Peyer's patch (tissue), 4 donors: Measurements from ENCODE around the gene ZSCAN25. TPM values are rescaled to one million over a fixed set of nuclear protein-coding genes. Genes with fewer than 3 reads are reported as not detected.
"Not testable (repeated sequence)": the region's sequence is repeated elsewhere in the genome, so short reads cannot be mapped to it uniquely, and the experiment has no call there.

Source experiments
- DNase-seq, 3 donors: peaks; one replicate each; pipeline ENCODE4 v3.0.0-alpha.2; 2017 to 2019
- H3K27ac ChIP-seq, 4 donors: fragments of 200-600 bp; sonication (generic); one replicate each; pipeline ENCODE4 v1.5.1; 2016 to 2019
- H3K27me3 ChIP-seq, 2 donors: fragments of 200-600 bp; sonication (generic); one replicate each; pipeline ENCODE4 v1.5.1; 2019
- H3K36me3 ChIP-seq, 3 donors: fragments of 200-600 bp; sonication (generic); one replicate each; pipeline ENCODE4 v1.5.1; 2016 to 2019
- H3K4me1 ChIP-seq, 4 donors: fragments of 200-600 bp; sonication (generic); one replicate each; pipeline ENCODE4 v1.5.1; 2016 to 2019
- H3K4me3 ChIP-seq, 4 donors: fragments of 200-600 bp; sonication (generic); 1 replicate in 3 of 4; 2 replicates in 1 of 4; pipeline ENCODE4 v1.5.1; 2016 to 2019; ENCODE audit warnings: mild to moderate bottlenecking in 1 of 4
- H3K9me3 ChIP-seq, 4 donors: fragments of 200-600 bp; sonication (generic); one replicate each; pipeline ENCODE4 v1.5.1; 2016 to 2019; ENCODE audit warnings: mild to moderate bottlenecking in 1 of 4
- POLR2A ChIP-seq, 2 donors: fragments of 450-650 bp; IDR thresholded peaks; one replicate each; pipeline ENCODE4 v1.5.1; 2017; ENCODE audit warnings: antibody characterized with exemption in 2 of 2, mild to moderate bottlenecking in 2 of 2, moderate library complexity in 2 of 2
- total RNA-seq, 4 donors: library from RNA; depleted of rRNA; stranded (reverse); fragments of >200 nt; gene quantifications; one replicate each; pipeline ENCODE4 v1.1.0, GENCODE V29; 2016
- TF ChIP-seq, protein P1 (sequence below), 6 experiments: fragments of 450-650 bp in 4 of 6; fragments of 200-600 bp in 2 of 6; sonication (generic) in 1 of 6; IDR thresholded peaks; one replicate each; pipeline ENCODE4 v1.5.1; 2017 to 2019; ENCODE audit warnings: antibody characterized with exemption in 6 of 6, mild to moderate bottlenecking in 3 of 6, moderate library complexity in 1 of 6

ZSCAN25 gene
- total RNA-seq, 4 donors from 2014 or later: 20.0 to 36.4 (median 31.9) TPM

DNA sequence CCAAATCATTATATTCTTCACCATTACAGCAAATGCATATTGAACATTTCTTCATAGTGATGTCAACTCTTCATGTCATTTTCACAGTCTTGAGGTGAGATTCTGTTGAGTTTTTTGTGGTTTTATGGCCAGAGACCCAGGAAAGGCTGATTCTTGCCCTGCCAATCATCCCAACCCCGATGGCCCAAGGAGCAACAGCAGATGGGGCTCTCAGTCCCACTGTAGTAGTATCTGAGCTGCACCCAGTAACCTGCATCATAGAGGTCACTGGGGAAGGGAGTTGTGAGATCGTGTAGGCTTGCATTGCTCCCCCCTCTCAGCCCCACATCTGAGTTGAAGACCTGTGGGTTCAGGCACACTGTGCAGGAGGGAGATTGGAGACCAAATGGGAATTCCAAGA, 26.7 kb downstream of the ZSCAN25 start:
- Histone ChIP-seq H3K9me3 (no peaks in the 10 kb centered on the region), H3K4me1 (no peaks in the 10 kb centered on the region), H3K4me3 (no peak overlapping the region), H3K36me3 (peaks cover 0 to under 1% (median 0%) of the 10 kb centered on the region in 3 donors), H3K27ac (no peak overlapping the region), H3K27me3 (no peaks in the 10 kb centered on the region)
- DNase-seq: no peak
- TF ChIP-seq POLR2A (IDR thresholded peaks at IDR 0.05): no peak
- TF ChIP-seq, protein P1, sequence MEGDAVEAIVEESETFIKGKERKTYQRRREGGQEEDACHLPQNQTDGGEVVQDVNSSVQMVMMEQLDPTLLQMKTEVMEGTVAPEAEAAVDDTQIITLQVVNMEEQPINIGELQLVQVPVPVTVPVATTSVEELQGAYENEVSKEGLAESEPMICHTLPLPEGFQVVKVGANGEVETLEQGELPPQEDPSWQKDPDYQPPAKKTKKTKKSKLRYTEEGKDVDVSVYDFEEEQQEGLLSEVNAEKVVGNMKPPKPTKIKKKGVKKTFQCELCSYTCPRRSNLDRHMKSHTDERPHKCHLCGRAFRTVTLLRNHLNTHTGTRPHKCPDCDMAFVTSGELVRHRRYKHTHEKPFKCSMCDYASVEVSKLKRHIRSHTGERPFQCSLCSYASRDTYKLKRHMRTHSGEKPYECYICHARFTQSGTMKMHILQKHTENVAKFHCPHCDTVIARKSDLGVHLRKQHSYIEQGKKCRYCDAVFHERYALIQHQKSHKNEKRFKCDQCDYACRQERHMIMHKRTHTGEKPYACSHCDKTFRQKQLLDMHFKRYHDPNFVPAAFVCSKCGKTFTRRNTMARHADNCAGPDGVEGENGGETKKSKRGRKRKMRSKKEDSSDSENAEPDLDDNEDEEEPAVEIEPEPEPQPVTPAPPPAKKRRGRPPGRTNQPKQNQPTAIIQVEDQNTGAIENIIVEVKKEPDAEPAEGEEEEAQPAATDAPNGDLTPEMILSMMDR (IDR thresholded peaks at IDR 0.05): no peak

DNA sequence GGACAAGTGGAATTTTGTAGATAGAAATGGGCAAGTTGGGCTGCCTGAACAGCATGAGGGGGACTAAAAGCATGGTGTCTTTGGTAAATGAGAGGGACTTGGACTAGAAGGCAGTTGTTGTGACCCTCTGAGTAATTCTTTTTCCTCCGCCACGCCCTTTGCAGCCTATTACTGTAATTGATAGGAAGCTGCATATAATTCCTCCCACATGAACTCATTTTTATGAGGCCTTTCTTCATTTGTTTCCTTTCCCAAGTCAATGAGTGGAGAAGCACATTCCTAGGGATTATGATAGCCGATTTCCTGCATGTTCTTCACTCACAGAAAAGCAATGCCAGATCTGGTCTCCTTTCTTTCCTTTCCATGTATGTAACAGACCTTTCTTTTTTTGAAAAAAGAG, 27.7 kb downstream of the ZSCAN25 start:
- Histone ChIP-seq H3K27me3 (no peaks in the 10 kb centered on the region), H3K4me3 (no peak overlapping the region), H3K27ac (no peak overlapping the region), H3K9me3 (no peaks in the 10 kb centered on the region), H3K36me3 (peaks cover 0 to 11% (median 0%) of the 10 kb centered on the region in 3 donors), H3K4me1 (no peaks in the 10 kb centered on the region)
- DNase-seq: no peak
- no peak for TF ChIP-seq POLR2A (IDR thresholded peaks at IDR 0.05)
- TF ChIP-seq, protein P1 (IDR thresholded peaks at IDR 0.05): no peak

DNA sequence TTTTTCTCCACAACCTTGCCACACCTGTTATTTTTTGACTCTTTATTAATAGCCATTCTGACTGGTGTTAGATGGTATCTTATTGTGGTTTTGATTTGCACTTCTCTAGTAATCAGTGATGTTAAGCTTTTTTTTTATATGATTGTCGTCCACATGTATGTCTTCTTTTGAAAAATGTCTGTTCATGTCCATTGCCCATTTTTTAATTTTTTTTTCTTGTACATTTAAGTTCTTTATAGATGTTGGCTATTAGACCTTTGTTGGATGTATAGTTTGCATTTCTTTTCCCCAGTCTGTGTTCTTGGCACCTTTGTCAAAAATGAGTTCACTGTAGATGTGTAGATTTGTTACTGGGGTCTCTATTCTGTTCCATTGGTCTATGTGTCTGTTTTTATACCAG, 28.8 kb downstream of the ZSCAN25 start:
- Histone ChIP-seq H3K4me3 (no peak overlapping the region), H3K36me3 (peaks cover 0 to 13% (median 0%) of the 10 kb centered on the region in 3 donors), H3K9me3 (no peaks in the 10 kb centered on the region), H3K27me3 (no peaks in the 10 kb centered on the region), H3K27ac (no peak overlapping the region), H3K4me1 (no peaks in the 10 kb centered on the region)
- DNase-seq: no peak
- no peak for TF ChIP-seq POLR2A (IDR thresholded peaks at IDR 0.05)
- TF ChIP-seq, protein P1 (IDR thresholded peaks at IDR 0.05): no peak

DNA sequence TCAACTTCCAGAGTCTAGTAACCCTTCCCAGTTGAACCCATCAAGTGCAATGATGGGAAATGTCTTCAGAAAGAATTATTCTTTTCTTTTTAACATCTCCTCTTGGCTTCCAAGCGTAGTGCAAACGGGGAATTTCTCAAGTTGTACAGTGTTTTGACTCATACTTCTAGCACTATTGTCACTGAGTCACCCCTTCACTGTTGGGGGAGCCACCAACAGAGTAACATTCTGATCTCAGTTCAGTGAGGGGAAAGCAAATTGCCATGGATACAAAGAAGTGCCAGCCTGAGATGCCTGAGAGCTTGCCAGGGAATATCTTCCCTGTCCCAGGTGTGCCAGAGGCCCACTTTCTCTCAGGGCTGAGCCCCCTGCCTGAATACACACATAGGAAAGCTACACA, 32.1 kb downstream of the ZSCAN25 start:
- no peak overlapping the region for H3K27ac ChIP-seq

DNA sequence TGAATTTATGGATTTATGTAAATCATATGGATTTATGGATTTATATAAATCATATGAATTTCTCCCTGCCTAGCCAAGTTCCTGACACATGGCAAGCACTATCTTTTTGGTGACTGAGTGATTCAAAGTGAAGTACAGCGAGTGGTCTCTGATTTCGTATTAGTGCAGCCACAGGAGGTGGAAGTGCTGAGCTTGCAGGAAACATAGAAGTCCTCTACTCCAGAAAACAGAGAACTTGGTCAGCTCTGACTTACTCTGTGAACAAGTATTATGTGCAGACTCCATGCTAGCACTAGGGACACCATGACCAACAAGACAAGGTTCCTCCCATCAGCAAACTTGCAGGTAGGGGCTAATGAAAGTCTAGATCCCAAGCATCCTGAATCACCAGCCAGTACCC, 34.5 kb downstream of the ZSCAN25 start:
- H3K4me1 ChIP-seq: no peaks in the 10 kb centered on the region
- TF ChIP-seq POLR2A (IDR thresholded peaks at IDR 0.05): no peak
- TF ChIP-seq, protein P1 (IDR thresholded peaks at IDR 0.05): no peak
- H3K9me3 ChIP-seq: no peaks in the 10 kb centered on the region
- H3K27me3 ChIP-seq: no peaks in the 10 kb centered on the region
- no peak overlapping the region for H3K4me3 ChIP-seq
- no peak for DNase-seq
- no peak overlapping the region for H3K27ac ChIP-seq
- H3K36me3 ChIP-seq: peaks cover 0 to 13% (median 0%) of the 10 kb centered on the region in 3 donors

More for the DNA sequence above, 32.1 kb downstream of the ZSCAN25 start:
- TF ChIP-seq, protein P1 (IDR thresholded peaks at IDR 0.05): no peak
- TF ChIP-seq POLR2A (IDR thresholded peaks at IDR 0.05): no peak
- DNase-seq: no peak
- no peaks in the 10 kb centered on the region for H3K4me1 ChIP-seq
- peaks cover 0 to 13% (median 0%) of the 10 kb centered on the region in 3 donors for H3K36me3 ChIP-seq
- H3K9me3 ChIP-seq: no peaks in the 10 kb centered on the region
- no peaks in the 10 kb centered on the region for H3K27me3 ChIP-seq
- H3K4me3 ChIP-seq: no peak overlapping the region

DNA sequence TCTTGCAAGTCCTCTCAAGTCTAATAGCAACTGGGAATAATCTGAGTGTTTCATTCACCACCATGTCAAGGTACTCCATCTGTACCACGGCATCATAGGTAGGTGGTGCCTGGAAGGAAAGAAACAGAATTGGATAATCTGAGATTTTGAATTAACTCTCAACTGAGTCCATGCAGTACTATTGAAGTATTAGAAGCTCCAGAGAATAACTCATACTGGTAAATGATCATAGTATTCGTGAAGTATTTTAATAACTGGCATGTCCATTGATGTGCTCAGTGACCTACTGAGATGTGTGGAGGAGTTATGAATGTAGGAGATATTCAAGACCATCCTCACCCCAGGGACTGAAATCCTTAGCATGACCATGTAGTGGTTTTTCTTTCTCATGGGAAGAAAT, 35.9 kb downstream of the ZSCAN25 start:
- DNase-seq: no peak
- peaks cover 0 to 13% (median 0%) of the 10 kb centered on the region in 3 donors for H3K36me3 ChIP-seq
- no peak for TF ChIP-seq POLR2A (IDR thresholded peaks at IDR 0.05)
- TF ChIP-seq, protein P1 (IDR thresholded peaks at IDR 0.05): no peak
- no peaks in the 10 kb centered on the region for H3K27me3 ChIP-seq
- no peaks in the 10 kb centered on the region for H3K9me3 ChIP-seq
- H3K27ac ChIP-seq: no peak overlapping the region
- no peak overlapping the region for H3K4me3 ChIP-seq
- no peaks in the 10 kb centered on the region for H3K4me1 ChIP-seq

DNA sequence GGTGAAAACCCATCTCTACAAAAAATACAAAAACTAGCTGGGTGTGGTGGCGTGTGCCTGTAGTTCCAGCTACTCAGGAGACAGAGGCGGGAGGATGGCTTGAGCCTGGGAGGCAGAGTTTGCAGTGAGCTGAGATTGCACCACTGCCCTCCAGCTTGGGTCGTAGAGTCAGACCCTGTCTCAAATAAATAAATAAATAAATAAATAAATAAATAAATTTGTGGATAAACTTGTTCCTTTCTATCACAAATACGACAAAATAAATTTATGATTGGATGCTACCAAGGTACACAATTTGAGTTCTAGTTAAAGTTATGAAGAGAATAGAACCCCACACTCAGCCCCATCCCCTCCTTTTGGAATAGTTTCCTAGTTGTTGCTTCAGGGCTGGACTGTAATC, 36.5 kb downstream of the ZSCAN25 start:
- not testable (repeated sequence) for H3K27me3 ChIP-seq

More for the DNA sequence above, 36.5 kb downstream of the ZSCAN25 start:
- H3K4me1 ChIP-seq, H3K27ac ChIP-seq, H3K4me3 ChIP-seq, DNase-seq, H3K9me3 ChIP-seq: not testable (repeated sequence)
- peaks cover 0 to 13% (median 0%) of the 10 kb centered on the region in 3 donors for H3K36me3 ChIP-seq
